Esophagus muscularis mucosa (tissue), 4 donors: ENCODE results near the gene ING2. TPM values are rescaled to one million over a fixed set of nuclear protein-coding genes. Genes with fewer than 3 reads are reported as not detected.
"Not testable (repeated sequence)": the region's sequence is repeated elsewhere in the genome, so short reads cannot be mapped to it uniquely, and the experiment has no call there.

ENCODE experiments used
- DNase-seq: peaks from one replicate; pipeline ENCODE4 v3.0.0-alpha.2; 2017; ENCODE audit errors: extremely low spot score
- H3K27ac ChIP-seq, 4 donors: fragments of 200-600 bp; sonication (generic); replicated peaks in 1 of 4; 1 replicate in 3 of 4; 2 replicates in 1 of 4; pipeline ENCODE4 v1.5.1; 2016 to 2019; ENCODE audit warnings: mild to moderate bottlenecking in 1 of 4
- H3K27me3 ChIP-seq, 4 donors: fragments of 200-600 bp; sonication (generic); one replicate each; pipeline versions ENCODE4 v1.5.1 to v1.6.0; 2016 to 2019
- H3K36me3 ChIP-seq, 4 donors: fragments of 200-600 bp; sonication (generic); one replicate each; pipeline ENCODE4 v1.5.1; 2016 to 2019
- H3K4me1 ChIP-seq, 4 donors: fragments of 200-600 bp; sonication (generic); one replicate each; pipeline ENCODE4 v1.5.1; 2016 to 2019
- H3K4me3 ChIP-seq, 4 donors: fragments of 200-600 bp; sonication (generic); 1 replicate in 2 of 4; 2 replicates in 2 of 4; pipeline ENCODE4 v1.5.1; 2016 to 2019; ENCODE audit warnings: mild to moderate bottlenecking in 4 of 4, moderate library complexity in 1 of 4
- H3K9me3 ChIP-seq, 4 donors: fragments of 200-600 bp; sonication (generic); 1 replicate in 3 of 4; 2 replicates in 1 of 4; pipeline ENCODE4 v1.5.1; 2016 to 2019
- CTCF ChIP-seq, 3 experiments: fragments of 200-600 bp in 2 of 3; fragments of 450-650 bp in 1 of 3; sonication (generic) in 2 of 3; IDR thresholded peaks; one replicate each; pipeline ENCODE4 v1.5.1; 2017 to 2019; ENCODE audit warnings: antibody characterized with exemption in 3 of 3, mild to moderate bottlenecking in 2 of 3, moderate library complexity in 1 of 3
- EP300 ChIP-seq: sonication (generic); formaldehyde crosslinking; IDR thresholded peaks from one replicate; pipeline ENCODE4 v1.6.1; 2017; ENCODE audit warnings: antibody characterized with exemption
- POLR2A ChIP-seq: fragments of 450-650 bp; IDR thresholded peaks from one replicate; pipeline ENCODE4 v1.6.1; 2017; ENCODE audit warnings: antibody characterized with exemption, moderate library complexity, mild to moderate bottlenecking, low read depth
- POLR2AphosphoS5 ChIP-seq, 2 donors: sonication (generic); formaldehyde crosslinking; IDR thresholded peaks; one replicate each; pipeline ENCODE4 v1.6.1; 2017; ENCODE audit warnings: antibody characterized with exemption in 2 of 2
- WGBS: methylation state at CpG from one replicate; pipeline ENCODE4 v1.1.5; 2018; 5-methylcytosine and 5-hydroxymethylcytosine counted together
- intact Hi-C: fragments of 100-400 bp; cut with DNase I; formaldehyde crosslinking; loops from one replicate; pipeline ENCODE4 v1.15.1; 2023
- total RNA-seq, 4 donors: library from RNA; depleted of rRNA; stranded (reverse); fragments of >200 nt; gene quantifications; one replicate each; pipeline versions ENCODE4 v1.1.0 to v1.2.1, GENCODE V29; 2016

The ING2 gene
- total RNA-seq, 4 donors from 2014 or later = 26.2 to 42.8 (median 38.6) TPM

- TF ChIP-seq POLR2A (no peak), EP300 (no peak), POLR2AphosphoS5 (IDR thresholded peaks at IDR 0.05) (no peak), CTCF (IDR thresholded peaks at IDR 0.05) (no peak)
- H3K9me3 ChIP-seq = no peaks in the 10 kb centered on the region
- H3K27ac ChIP-seq = no peak overlapping the region
- WGBS = 84% methylated on average over 5 of the region's 5 CpGs
- H3K27me3 ChIP-seq = no peaks in the 10 kb centered on the region
- no peaks in the 10 kb centered on the region for H3K36me3 ChIP-seq
- intact Hi-C loops = no loop called here
- H3K4me3 ChIP-seq = no peak overlapping the region
- no peak for DNase-seq
- no peaks in the 10 kb centered on the region for H3K4me1 ChIP-seq
These were observed 45.7 kb downstream of the ING2 start for GRCh38 chr4:183550345-183551093.

- DNase-seq = no peak
- intact Hi-C loops = no loop called here
- Histone ChIP-seq H3K9me3 (no peaks in the 10 kb centered on the region), H3K4me1 (no peaks in the 10 kb centered on the region), H3K27ac (no peak overlapping the region), H3K27me3 (no peaks in the 10 kb centered on the region), H3K4me3 (no peak overlapping the region), H3K36me3 (no peaks in the 10 kb centered on the region)
- 81% methylated on average over 18 of the region's 18 CpGs for WGBS
- TF ChIP-seq POLR2AphosphoS5 (IDR thresholded peaks at IDR 0.05) (no peak), POLR2A (no peak), CTCF (IDR thresholded peaks at IDR 0.05) (no peak), EP300 (no peak)
These were observed 47.7 kb downstream of the ING2 start for GRCh38 chr4:183552274-183553146.

- H3K27me3 ChIP-seq, H3K4me3 ChIP-seq, H3K9me3 ChIP-seq, H3K36me3 ChIP-seq, H3K27ac ChIP-seq, DNase-seq, intact Hi-C loops, H3K4me1 ChIP-seq: not testable (repeated sequence)
- no CpG with 5 or more reads among the region's 1 CpG for WGBS
These were observed 48.3 kb downstream of the ING2 start for GRCh38 chr4:183553147-183553478.

GRCh38 chr4:183553601-183554345, 48.9 kb downstream of the ING2 start:
- Histone ChIP-seq H3K27ac (no peak overlapping the region), H3K9me3 (no peaks in the 10 kb centered on the region), H3K27me3 (no peaks in the 10 kb centered on the region), H3K4me3 (no peak overlapping the region), H3K4me1 (no peaks in the 10 kb centered on the region), H3K36me3 (no peaks in the 10 kb centered on the region)
- WGBS = 79% methylated on average over 5 of the region's 5 CpGs
- DNase-seq = no peak
- intact Hi-C loops = no loop called here
- TF ChIP-seq POLR2A (no peak), POLR2AphosphoS5 (IDR thresholded peaks at IDR 0.05) (no peak), EP300 (no peak), CTCF (IDR thresholded peaks at IDR 0.05) (no peak)

GRCh38 chr4:183554346-183554686, 49.5 kb downstream of the ING2 start:
- no peaks in the 10 kb centered on the region for H3K27me3 ChIP-seq
- no peaks in the 10 kb centered on the region for H3K9me3 ChIP-seq
- DNase-seq = no peak
- WGBS = 63% methylated on average over 6 of the region's 6 CpGs
- no peaks in the 10 kb centered on the region for H3K36me3 ChIP-seq
- TF ChIP-seq CTCF (IDR thresholded peaks at IDR 0.05) (no peak), EP300 (no peak), POLR2A (no peak), POLR2AphosphoS5 (IDR thresholded peaks at IDR 0.05) (no peak)
- intact Hi-C loops = no loop called here
- H3K4me1 ChIP-seq = no peaks in the 10 kb centered on the region
- H3K27ac ChIP-seq = no peak overlapping the region
- no peak overlapping the region for H3K4me3 ChIP-seq
